DOHH2 (cell line): ENCODE data around the gene NEK4.

Experiments
- H3F3A ChIP-seq: fragments of 200-600 bp; sonication (generic), shearing (Covaris generic); 2 replicates; pipeline ENCODE4 v1.6.0; 2016; ENCODE audit warnings: antibody characterized with exemption, mild to moderate bottlenecking; ENCODE audit not compliant: control insufficient read depth, insufficient read depth
- H3K27ac ChIP-seq: fragments of 200-600 bp; sonication (generic); 2 replicates; pipeline ENCODE4 v1.5.1; 2014; ENCODE audit warnings: low read depth, mild to moderate bottlenecking, low read length, moderate library complexity
- H3K27me3 ChIP-seq: fragments of 200-600 bp; sonication (generic); 2 replicates; pipeline ENCODE4 v1.6.1; 2014; ENCODE audit warnings: mild to moderate bottlenecking, low read length, mixed read lengths; ENCODE audit not compliant: control insufficient read depth
- H3K36me3 ChIP-seq: fragments of 200-600 bp; sonication (generic); 2 replicates; pipeline ENCODE4 v1.6.1; 2014; ENCODE audit warnings: mild to moderate bottlenecking, low read length, moderate library complexity, mixed read lengths; ENCODE audit not compliant: control insufficient read depth
- H3K4me1 ChIP-seq: fragments of 200-600 bp; sonication (generic); 2 replicates; pipeline ENCODE4 v1.6.1; 2014; ENCODE audit warnings: mild to moderate bottlenecking, low read length, mixed read lengths; ENCODE audit not compliant: control insufficient read depth
- H3K4me2 ChIP-seq: fragments of 200-600 bp; sonication (generic); 2 replicates; pipeline ENCODE4 v1.6.0; 2014; ENCODE audit warnings: mild to moderate bottlenecking, low read length, moderate library complexity
- H3K4me3 ChIP-seq: fragments of 200-600 bp; sonication (generic); 2 replicates; pipeline ENCODE4 v1.5.1; 2014; ENCODE audit warnings: mild to moderate bottlenecking, low read length, mixed read lengths
- H3K79me2 ChIP-seq: fragments of 200-600 bp; sonication (generic); 2 replicates; pipeline ENCODE4 v1.6.1; 2014; ENCODE audit warnings: mild to moderate bottlenecking, low read length, mixed read lengths; ENCODE audit not compliant: control insufficient read depth
- H3K9me2 ChIP-seq: fragments of 200-600 bp; sonication (generic); replicated peaks from 2 replicates; pipeline ENCODE4 v1.6.1; 2014; ENCODE audit warnings: mild to moderate bottlenecking, low read length, mixed read lengths; ENCODE audit not compliant: control insufficient read depth
- H3K9me3 ChIP-seq: fragments of 200-600 bp; sonication (generic); 2 replicates; pipeline ENCODE4 v1.6.1; 2014; ENCODE audit warnings: antibody characterized with exemption, low read length, mixed read lengths; ENCODE audit not compliant: control insufficient read depth, insufficient read depth
- H4K20me1 ChIP-seq: fragments of 200-600 bp; sonication (generic); 2 replicates; pipeline ENCODE4 v1.6.0; 2014; ENCODE audit warnings: low read depth, mild to moderate bottlenecking, antibody characterized with exemption, low read length, moderate library complexity; ENCODE audit not compliant: control insufficient read depth, insufficient read depth
- EZH2phosphoT487 ChIP-seq: fragments of 200-600 bp; sonication (generic); IDR thresholded peaks from 2 replicates; pipeline ENCODE4 v1.6.1; 2017; ENCODE audit warnings: borderline replicate concordance, mild to moderate bottlenecking, antibody characterized with exemption, low read length, moderate library complexity, mixed read lengths
- TF ChIP-seq, protein P1 (sequence below): fragments of 200-600 bp; sonication (generic); IDR thresholded peaks from one replicate; pipeline ENCODE4 v1.5.1; 2014; ENCODE audit warnings: antibody characterized with exemption, mild to moderate bottlenecking, low read depth, low read length; ENCODE audit not compliant: poor library complexity, severe bottlenecking

Gene NEK4

DNA sequence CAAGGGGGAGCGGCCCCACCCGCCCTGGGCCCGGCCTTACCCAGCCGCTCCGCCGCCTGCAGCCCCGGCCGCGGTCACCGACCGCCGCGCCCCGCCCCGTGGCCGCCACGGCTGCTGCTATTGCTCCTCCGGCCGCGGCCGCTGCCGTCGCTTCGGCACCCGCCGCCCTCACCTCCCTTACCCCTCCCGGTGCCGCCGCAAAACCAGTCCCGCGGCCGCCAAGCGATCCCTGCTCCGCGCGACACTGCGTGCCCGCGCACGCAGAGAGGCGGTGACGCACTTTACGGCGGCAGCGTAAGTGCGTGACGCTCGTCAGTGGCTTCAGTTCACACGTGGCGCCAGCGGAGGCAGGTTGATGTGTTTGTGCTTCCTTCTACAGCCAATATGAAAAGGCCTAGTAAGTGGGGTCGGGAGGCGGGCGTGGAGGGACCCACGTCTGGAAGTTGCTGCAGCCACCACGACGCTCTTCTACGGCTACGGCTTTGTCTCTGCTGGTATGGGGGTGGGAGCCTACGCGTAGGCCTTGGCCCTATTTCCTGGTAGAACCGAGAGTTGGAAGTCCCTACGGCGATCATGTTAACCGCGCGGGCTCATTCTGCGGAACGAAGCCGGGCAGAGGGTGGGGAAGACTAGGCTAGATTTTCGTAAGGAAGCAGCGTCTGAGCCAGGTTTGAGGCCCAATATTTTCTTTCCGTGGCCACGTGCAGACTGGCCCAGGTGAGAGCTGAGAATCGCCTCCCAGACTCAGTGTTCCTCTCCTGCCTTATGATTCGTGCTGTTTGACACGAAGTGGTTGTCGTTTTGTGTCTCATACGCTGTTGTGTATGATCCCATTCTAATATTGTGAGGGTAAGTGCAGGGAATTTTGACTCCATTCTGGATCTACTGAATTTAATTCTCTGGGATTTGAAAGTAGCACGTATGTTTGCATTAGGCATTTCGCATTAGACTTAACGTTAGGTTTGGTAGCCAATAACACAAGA lies 84.7 kb downstream of the NEK4 start, which contains the start of the genes GNL3 and PBRM1:
TSS of gene GNL3 (plus strand) at position 324 of the 983 bp plus-strand sequence. CDS start at position 385, 61 bp downstream.
TSS of gene PBRM1 (minus strand) at position 205 of the 983 bp plus-strand sequence.
- Histone ChIP-seq H3K4me2 (peak within 1 kb of the TSS; percentile 96), H3K27ac (peak within 1 kb of the TSS; percentile 80), H3K36me3 (peaks cover 83% of the 10 kb centered on the region), H4K20me1 (peaks cover 29% of the 10 kb centered on the region), H3K4me3 (peak within 1 kb of the TSS; percentile 98), H3K9me2 (no peaks in the 10 kb centered on the region), H3K79me2 (peaks cover 94% of the 10 kb centered on the region), H3K4me1 (peaks cover 47% of the 10 kb centered on the region), H3K27me3 (no peaks in the 10 kb centered on the region), H3K9me3 (no peaks in the 10 kb centered on the region), H3F3A (peaks cover 39% of the 10 kb centered on the region)
- TF ChIP-seq, protein P1, sequence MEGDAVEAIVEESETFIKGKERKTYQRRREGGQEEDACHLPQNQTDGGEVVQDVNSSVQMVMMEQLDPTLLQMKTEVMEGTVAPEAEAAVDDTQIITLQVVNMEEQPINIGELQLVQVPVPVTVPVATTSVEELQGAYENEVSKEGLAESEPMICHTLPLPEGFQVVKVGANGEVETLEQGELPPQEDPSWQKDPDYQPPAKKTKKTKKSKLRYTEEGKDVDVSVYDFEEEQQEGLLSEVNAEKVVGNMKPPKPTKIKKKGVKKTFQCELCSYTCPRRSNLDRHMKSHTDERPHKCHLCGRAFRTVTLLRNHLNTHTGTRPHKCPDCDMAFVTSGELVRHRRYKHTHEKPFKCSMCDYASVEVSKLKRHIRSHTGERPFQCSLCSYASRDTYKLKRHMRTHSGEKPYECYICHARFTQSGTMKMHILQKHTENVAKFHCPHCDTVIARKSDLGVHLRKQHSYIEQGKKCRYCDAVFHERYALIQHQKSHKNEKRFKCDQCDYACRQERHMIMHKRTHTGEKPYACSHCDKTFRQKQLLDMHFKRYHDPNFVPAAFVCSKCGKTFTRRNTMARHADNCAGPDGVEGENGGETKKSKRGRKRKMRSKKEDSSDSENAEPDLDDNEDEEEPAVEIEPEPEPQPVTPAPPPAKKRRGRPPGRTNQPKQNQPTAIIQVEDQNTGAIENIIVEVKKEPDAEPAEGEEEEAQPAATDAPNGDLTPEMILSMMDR, result no peak
- TF ChIP-seq EZH2phosphoT487, result no peak

GRCh38 chr3:52685285-52685708 lies 85.4 kb downstream of the NEK4 start:
- Histone ChIP-seq H3K27ac (peak overlapping the region; percentile 80), H3K4me1 (peaks cover 47% of the 10 kb centered on the region), H3K79me2 (peaks cover 96% of the 10 kb centered on the region), H3F3A (peaks cover 33% of the 10 kb centered on the region), H3K4me3 (peak overlapping the region; percentile 98), H3K9me2 (no peaks in the 10 kb centered on the region), H3K36me3 (peaks cover 82% of the 10 kb centered on the region), H3K4me2 (peak overlapping the region; percentile 89), H3K27me3 (no peaks in the 10 kb centered on the region), H3K9me3 (no peaks in the 10 kb centered on the region), H4K20me1 (peaks cover 29% of the 10 kb centered on the region)
- TF ChIP-seq EZH2phosphoT487, result no peak
- TF ChIP-seq, protein P1, result no peak

DNA sequence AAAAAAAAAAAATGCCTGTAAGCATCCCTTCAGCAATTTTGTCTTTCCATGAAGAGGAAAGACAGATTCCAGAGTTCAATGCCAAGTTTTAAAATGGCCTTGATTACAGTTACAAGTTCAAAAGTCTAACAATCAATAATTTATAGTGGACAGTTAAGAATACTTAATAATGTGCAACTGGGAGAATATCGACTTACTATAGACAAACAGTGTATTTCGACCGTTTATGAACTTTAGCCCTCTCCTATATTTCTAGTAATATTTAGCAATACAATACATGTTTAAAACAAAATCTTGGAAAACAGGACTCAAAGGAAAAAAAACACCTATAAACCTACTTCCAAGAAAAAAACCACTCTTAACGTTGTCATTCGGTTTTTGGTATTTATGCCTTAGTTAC lies 86.6 kb downstream of the NEK4 start:
- Histone ChIP-seq H3K27ac (0 out of 2 replicates have a peak overlapping the region, but pooled peaks have one; percentile 80), H3K9me2 (no peaks in the 10 kb centered on the region), H3K4me3 (peak overlapping the region; percentile 98), H3K79me2 (peaks cover 95% of the 10 kb centered on the region), H3K4me1 (peaks cover 44% of the 10 kb centered on the region), H3F3A (peaks cover 27% of the 10 kb centered on the region), H3K9me3 (no peaks in the 10 kb centered on the region), H4K20me1 (peaks cover 26% of the 10 kb centered on the region), H3K4me2 (peak overlapping the region; percentile 89), H3K36me3 (peaks cover 82% of the 10 kb centered on the region), H3K27me3 (no peaks in the 10 kb centered on the region)
- TF ChIP-seq, protein P1, result no peak
- TF ChIP-seq EZH2phosphoT487, result no peak
